Measurements from ENCODE around the gene ANKRD60. TPM values are rescaled to one million over a fixed set of nuclear protein-coding genes. Genes with fewer than 3 reads are reported as not detected.

ANKRD60 gene
- total RNA-seq, 1 donor from 2014 or later, result not detected

- Histone ChIP-seq H3K4me3 (ENCODE audit: low read depth, low read length) (no peak overlapping the region), H3K36me3 (ENCODE audit: control insufficient read depth, insufficient read depth, low read length) (peaks cover 10% of the 10 kb centered on the region), H3K27me3 (ENCODE audit: control insufficient read depth, insufficient read depth, low read length) (no peaks in the 10 kb centered on the region)
- TF ChIP-seq CTCF (IDR thresholded peaks at IDR 0.05; ENCODE audit: insufficient read depth, low read length, severe bottlenecking), result no peak
- FAIRE-seq, result no peak
- DNase-seq (ENCODE audit: low read depth), result no peak
Measured at GRCh38 chr20:58238490-58238889, 10.0 kb upstream of the ANKRD60 start.

GRCh38 chr20:58237318-58238132, 9.1 kb upstream of the ANKRD60 start:
- peaks cover 9% of the 10 kb centered on the region for H3K36me3 ChIP-seq (ENCODE audit: control insufficient read depth, insufficient read depth, low read length)
- H3K27me3 ChIP-seq (ENCODE audit: control insufficient read depth, insufficient read depth, low read length), result no peaks in the 10 kb centered on the region
- no peak overlapping the region for H3K4me3 ChIP-seq (ENCODE audit: low read depth, low read length)
- no peak for DNase-seq (ENCODE audit: low read depth)
- FAIRE-seq, result no peak
- TF ChIP-seq CTCF (IDR thresholded peaks at IDR 0.05; ENCODE audit: insufficient read depth, low read length, severe bottlenecking), result no peak

- peak; percentile 95 for TF ChIP-seq CTCF (IDR thresholded peaks at IDR 0.05; ENCODE audit: insufficient read depth, low read length, severe bottlenecking)
- peaks cover 7% of the 10 kb centered on the region for H3K36me3 ChIP-seq (ENCODE audit: control insufficient read depth, insufficient read depth, low read length)
- peak overlapping the region; percentile 50 for H3K4me3 ChIP-seq (ENCODE audit: low read depth, low read length)
- FAIRE-seq (no peak), DNase-seq (ENCODE audit: low read depth) (peak; percentile 23)
- no peaks in the 10 kb centered on the region for H3K27me3 ChIP-seq (ENCODE audit: control insufficient read depth, insufficient read depth, low read length)
Measured at GRCh38 chr20:58236612-58237317, 8.3 kb upstream of the ANKRD60 start.

- Histone ChIP-seq H3K36me3 (ENCODE audit: control insufficient read depth, insufficient read depth, low read length) (peaks cover 8% of the 10 kb centered on the region), H3K4me3 (ENCODE audit: low read depth, low read length) (no peak overlapping the region), H3K27me3 (ENCODE audit: control insufficient read depth, insufficient read depth, low read length) (no peaks in the 10 kb centered on the region)
- no peak for FAIRE-seq
- DNase-seq (ENCODE audit: low read depth), result no peak
- TF ChIP-seq CTCF (IDR thresholded peaks at IDR 0.05; ENCODE audit: insufficient read depth, low read length, severe bottlenecking), result no peak
Measured at GRCh38 chr20:58235010-58235409, 6.6 kb upstream of the ANKRD60 start.

GRCh38 chr20:58233881-58234528, 5.6 kb upstream of the ANKRD60 start:
- DNase-seq (ENCODE audit: low read depth) (no peak), FAIRE-seq (no peak)
- Histone ChIP-seq H3K27me3 (ENCODE audit: control insufficient read depth, insufficient read depth, low read length) (no peaks in the 10 kb centered on the region), H3K4me3 (ENCODE audit: low read depth, low read length) (no peak overlapping the region), H3K36me3 (ENCODE audit: control insufficient read depth, insufficient read depth, low read length) (peaks cover 8% of the 10 kb centered on the region)
- TF ChIP-seq CTCF (IDR thresholded peaks at IDR 0.05; ENCODE audit: insufficient read depth, low read length, severe bottlenecking), result peak; percentile 76
